Renal pelvis (tissue), 3 donors: Measurements from ENCODE around the gene WDR19. TPM values are rescaled to one million over a fixed set of nuclear protein-coding genes. Genes with fewer than 3 reads are reported as not detected.

Experiments
- polyA plus RNA-seq, 3 donors: library from polyadenylated mRNA; unstranded; fragments of 120-200 nt; gene quantifications; one replicate each; pipeline ENCODE4 v1.2.1, GENCODE V29; 2013; ENCODE audit not compliant: insufficient read length in 3 of 3

WDR19 gene
- polyA plus RNA-seq, 3 donors, result 83.2 to 110 (median 102) TPM

Other genes starting within 250 kb of the WDR19 start
- gene TMEM156, start 150.1 kb upstream of the WDR19 start, polyA plus RNA-seq, result 1 to 10 TPM; 2.7 to 3.8 (median 2.7) TPM
- 10 to 100 TPM; 35.5 to 48.2 (median 37.4) TPM for gene KLHL5, start 120.3 kb upstream of the WDR19 start, polyA plus RNA-seq
- gene RFC1, start 183.8 kb downstream of the WDR19 start, polyA plus RNA-seq, result 10 to 100 TPM; 67.3 to 77.9 (median 68.0) TPM
- gene KLB, start 224.4 kb downstream of the WDR19 start, polyA plus RNA-seq, result under 1 TPM; 0.16 to 0.27 (median 0.18) TPM